Gastroesophageal sphincter (tissue), 3 donors: ENCODE data around the gene LHX2.

ENCODE experiments used
- EP300 ChIP-seq: sonication (generic); formaldehyde crosslinking; IDR thresholded peaks from one replicate; pipeline ENCODE4 v1.6.1; 2017; ENCODE audit warnings: antibody characterized with exemption, mild to moderate bottlenecking
- POLR2A ChIP-seq, 2 donors: fragments of 450-650 bp; IDR thresholded peaks; one replicate each; pipeline ENCODE4 v1.6.1; 2017; ENCODE audit warnings: antibody characterized with exemption in 2 of 2, mild to moderate bottlenecking in 2 of 2, moderate library complexity in 1 of 2
- TF ChIP-seq, protein P1 (sequence below), 4 experiments: fragments of 200-600 bp in 2 of 4; fragments of 450-650 bp in 2 of 4; sonication (generic) in 1 of 4; IDR thresholded peaks; one replicate each; pipeline ENCODE4 v1.5.1; 2017 to 2019; ENCODE audit warnings: antibody characterized with exemption in 4 of 4, mild to moderate bottlenecking in 2 of 4, moderate library complexity in 2 of 4

DNA sequence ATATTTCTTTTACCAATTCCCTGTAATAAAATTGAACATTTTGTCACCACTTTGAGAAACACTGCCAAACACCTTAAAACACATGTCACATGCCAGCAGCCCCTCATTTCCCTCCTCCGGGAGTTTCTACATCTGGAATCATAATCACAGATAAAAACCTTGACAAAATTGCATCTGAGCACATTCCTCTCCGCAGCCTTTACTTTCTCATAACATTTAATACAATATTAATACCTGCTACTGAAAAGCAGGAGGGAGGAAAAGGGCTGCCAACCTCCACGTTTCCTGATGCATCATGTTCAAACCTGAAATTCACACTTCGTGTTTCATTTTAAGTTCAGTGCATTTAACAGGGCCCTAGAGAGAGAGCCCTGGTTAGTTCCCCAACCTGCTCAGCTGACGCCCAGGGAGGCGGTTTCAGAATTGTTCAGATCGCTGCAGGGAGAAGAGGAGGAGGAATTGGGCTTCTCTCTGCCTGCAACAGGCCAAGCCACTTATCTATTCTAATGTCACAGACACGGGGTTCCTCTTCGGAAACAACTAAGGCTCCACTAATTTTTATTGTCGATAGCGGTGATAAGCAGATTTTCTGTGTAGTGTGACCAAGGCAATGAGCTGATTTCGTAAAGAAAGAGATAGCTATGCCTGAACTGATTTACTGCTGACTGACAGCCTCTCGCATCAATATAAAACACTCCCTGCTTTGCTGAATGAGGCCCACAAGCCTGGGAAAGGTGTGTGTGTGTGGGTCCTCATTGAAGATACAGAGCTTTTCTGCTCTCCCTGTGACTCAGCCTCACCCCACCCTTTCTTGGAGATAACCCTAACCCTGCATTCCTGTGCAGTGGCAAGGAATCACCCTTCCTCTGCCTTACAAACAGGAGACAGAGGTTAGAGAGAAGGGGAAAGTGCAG, 4.9 kb upstream of the LHX2 start:
- TF ChIP-seq EP300: no peak
- TF ChIP-seq POLR2A (IDR thresholded peaks at IDR 0.05): no peak
- TF ChIP-seq, protein P1, sequence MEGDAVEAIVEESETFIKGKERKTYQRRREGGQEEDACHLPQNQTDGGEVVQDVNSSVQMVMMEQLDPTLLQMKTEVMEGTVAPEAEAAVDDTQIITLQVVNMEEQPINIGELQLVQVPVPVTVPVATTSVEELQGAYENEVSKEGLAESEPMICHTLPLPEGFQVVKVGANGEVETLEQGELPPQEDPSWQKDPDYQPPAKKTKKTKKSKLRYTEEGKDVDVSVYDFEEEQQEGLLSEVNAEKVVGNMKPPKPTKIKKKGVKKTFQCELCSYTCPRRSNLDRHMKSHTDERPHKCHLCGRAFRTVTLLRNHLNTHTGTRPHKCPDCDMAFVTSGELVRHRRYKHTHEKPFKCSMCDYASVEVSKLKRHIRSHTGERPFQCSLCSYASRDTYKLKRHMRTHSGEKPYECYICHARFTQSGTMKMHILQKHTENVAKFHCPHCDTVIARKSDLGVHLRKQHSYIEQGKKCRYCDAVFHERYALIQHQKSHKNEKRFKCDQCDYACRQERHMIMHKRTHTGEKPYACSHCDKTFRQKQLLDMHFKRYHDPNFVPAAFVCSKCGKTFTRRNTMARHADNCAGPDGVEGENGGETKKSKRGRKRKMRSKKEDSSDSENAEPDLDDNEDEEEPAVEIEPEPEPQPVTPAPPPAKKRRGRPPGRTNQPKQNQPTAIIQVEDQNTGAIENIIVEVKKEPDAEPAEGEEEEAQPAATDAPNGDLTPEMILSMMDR (IDR thresholded peaks at IDR 0.05): no peak
